Measurements from ENCODE around the gene LPCAT1. TPM values are rescaled to one million over a fixed set of nuclear protein-coding genes. Genes with fewer than 3 reads are reported as not detected.

LPCAT1 gene
- total and polyA plus RNA-seq, 3 donors from 2014 or later, result 21.1 to 27.1 (median 23.9) TPM

DNA sequence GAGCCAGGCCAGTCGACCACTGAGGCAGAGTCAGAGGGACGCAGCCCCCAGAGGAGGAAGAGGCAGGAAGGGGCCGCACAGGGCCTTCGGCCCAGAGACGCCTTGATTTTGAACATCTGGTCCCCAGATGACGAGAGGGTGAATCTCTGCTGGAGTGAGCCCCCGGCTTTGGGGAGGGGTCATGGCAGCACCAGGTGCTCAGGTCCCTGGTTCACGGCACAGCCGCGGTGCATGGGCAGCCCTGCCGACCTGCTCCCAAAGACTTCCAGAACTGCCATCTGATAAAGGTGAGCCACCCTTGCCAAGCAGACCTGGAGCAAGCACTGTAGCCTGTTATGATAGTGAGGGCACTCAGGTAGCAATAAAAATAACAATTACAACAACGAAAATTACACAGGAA lies 29.8 kb downstream of the LPCAT1 start:
- H3K4me3 ChIP-seq, result no peak overlapping the region
- intact Hi-C loops (cut with DNase I; ENCODE audit: low total_unique reads), result no loop called here
- TF ChIP-seq, protein P1, sequence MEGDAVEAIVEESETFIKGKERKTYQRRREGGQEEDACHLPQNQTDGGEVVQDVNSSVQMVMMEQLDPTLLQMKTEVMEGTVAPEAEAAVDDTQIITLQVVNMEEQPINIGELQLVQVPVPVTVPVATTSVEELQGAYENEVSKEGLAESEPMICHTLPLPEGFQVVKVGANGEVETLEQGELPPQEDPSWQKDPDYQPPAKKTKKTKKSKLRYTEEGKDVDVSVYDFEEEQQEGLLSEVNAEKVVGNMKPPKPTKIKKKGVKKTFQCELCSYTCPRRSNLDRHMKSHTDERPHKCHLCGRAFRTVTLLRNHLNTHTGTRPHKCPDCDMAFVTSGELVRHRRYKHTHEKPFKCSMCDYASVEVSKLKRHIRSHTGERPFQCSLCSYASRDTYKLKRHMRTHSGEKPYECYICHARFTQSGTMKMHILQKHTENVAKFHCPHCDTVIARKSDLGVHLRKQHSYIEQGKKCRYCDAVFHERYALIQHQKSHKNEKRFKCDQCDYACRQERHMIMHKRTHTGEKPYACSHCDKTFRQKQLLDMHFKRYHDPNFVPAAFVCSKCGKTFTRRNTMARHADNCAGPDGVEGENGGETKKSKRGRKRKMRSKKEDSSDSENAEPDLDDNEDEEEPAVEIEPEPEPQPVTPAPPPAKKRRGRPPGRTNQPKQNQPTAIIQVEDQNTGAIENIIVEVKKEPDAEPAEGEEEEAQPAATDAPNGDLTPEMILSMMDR (IDR thresholded peaks at IDR 0.05), result no peak
- no peak for TF ChIP-seq POLR2A (IDR thresholded peaks at IDR 0.05)
- H3K4me1 ChIP-seq, result no peaks in the 10 kb centered on the region
- no peaks in the 10 kb centered on the region for H3K36me3 ChIP-seq (ENCODE audit: low read depth, missing control alignments)
- no peaks in the 10 kb centered on the region for H3K27me3 ChIP-seq
- no peak overlapping the region for H3K27ac ChIP-seq
- 85 to 87% methylated on average over 9 to 12 of the region's 12 CpGs for WGBS, 2 donors
- DNase-seq, result no peak
- H3K9me3 ChIP-seq, result no peaks in the 10 kb centered on the region

DNA sequence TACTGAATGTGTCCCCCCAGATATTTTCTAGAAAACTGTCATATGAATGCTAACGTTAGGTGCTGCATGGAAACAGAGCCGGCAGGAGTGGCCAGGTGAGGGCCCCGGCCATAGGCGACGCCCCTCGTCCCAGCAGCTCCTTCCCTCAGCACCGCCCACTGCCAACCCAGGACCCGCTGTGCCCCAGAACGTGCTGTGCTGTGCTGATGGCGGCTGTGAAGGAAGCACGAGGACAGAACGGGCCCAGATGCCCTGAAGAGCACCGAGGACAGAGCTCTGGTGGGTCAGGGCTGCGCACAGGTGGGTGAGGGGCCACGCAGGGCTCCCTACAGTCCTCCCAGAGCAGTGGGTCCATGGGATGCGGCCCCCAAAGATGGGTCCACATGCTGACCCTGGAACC lies 30.3 kb downstream of the LPCAT1 start:
- intact Hi-C loops (cut with DNase I; ENCODE audit: low total_unique reads), result no loop called here
- no peaks in the 10 kb centered on the region for H3K36me3 ChIP-seq (ENCODE audit: low read depth, missing control alignments)

DNA sequence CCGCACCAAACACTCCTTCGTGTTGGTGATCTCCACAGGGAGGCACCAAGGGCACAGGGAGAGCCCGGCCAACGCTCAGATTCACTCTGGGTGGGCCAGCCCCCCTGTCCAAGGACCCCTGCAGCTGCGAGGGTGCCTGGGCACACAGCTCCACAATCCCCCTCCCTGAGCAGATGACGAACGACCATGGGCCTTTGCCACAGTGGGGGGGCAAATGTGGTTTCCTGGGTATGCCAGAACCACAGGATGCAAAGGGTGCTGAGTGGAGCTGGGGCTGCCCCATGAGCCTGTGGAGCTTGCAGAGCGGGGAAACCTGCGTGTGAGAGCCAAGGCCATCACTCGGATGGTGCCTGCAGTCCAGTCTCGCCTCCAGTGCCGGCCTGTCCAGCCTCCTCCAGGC lies 31.0 kb downstream of the LPCAT1 start:
- TF ChIP-seq POLR2A (IDR thresholded peaks at IDR 0.05), result no peak
- TF ChIP-seq, protein P1 (IDR thresholded peaks at IDR 0.05), result no peak
- H3K4me1 ChIP-seq, result no peaks in the 10 kb centered on the region
- H3K27ac ChIP-seq, result no peak overlapping the region
- H3K9me3 ChIP-seq, result no peaks in the 10 kb centered on the region
- no peaks in the 10 kb centered on the region for H3K27me3 ChIP-seq
- DNase-seq, result no peak
- intact Hi-C loops (cut with DNase I; ENCODE audit: low total_unique reads), result no loop called here
- H3K36me3 ChIP-seq (ENCODE audit: low read depth, missing control alignments), result no peaks in the 10 kb centered on the region
- no peak overlapping the region for H3K4me3 ChIP-seq
- WGBS, 2 donors, result 67 to 85% methylated on average over 5 to 12 of the region's 12 CpGs

More for the DNA sequence above, 30.3 kb downstream of the LPCAT1 start:
- no peaks in the 10 kb centered on the region for H3K9me3 ChIP-seq
- H3K27me3 ChIP-seq, result no peaks in the 10 kb centered on the region
- no peak for TF ChIP-seq POLR2A (IDR thresholded peaks at IDR 0.05)
- TF ChIP-seq, protein P1 (IDR thresholded peaks at IDR 0.05), result no peak
- DNase-seq, result no peak
- H3K4me1 ChIP-seq, result no peaks in the 10 kb centered on the region
- H3K4me3 ChIP-seq, result no peak overlapping the region
- WGBS, 2 donors, result 95 to 100% methylated on average over 4 to 16 of the region's 16 CpGs
- H3K27ac ChIP-seq, result no peak overlapping the region

DNA sequence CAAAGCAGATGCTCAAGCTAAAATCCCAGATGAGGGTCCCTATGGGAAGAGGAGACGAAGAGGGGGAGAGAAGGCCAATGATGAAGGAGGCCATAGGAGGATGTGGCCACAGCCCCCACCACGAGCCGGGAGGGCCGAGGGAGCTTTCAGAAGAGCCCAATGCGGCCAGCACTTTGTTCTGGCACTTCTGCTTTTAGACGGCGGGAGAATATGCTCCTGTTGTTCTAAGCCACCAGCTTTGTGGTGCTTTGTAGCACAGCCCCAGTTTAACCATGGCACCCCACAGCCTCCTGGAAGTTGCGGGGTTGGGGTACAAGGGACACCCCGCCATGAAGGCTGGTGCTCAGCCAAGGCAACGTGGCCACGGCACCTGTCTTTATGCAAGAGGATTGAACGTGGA lies 33.4 kb downstream of the LPCAT1 start:
- WGBS, 2 donors, result 83 to 87% methylated on average over 12 of the region's 12 CpGs
- H3K27me3 ChIP-seq, result no peaks in the 10 kb centered on the region
- no peaks in the 10 kb centered on the region for H3K9me3 ChIP-seq
- no peak overlapping the region for H3K4me3 ChIP-seq
- no peak for DNase-seq
- H3K4me1 ChIP-seq, result no peaks in the 10 kb centered on the region
- no peak for TF ChIP-seq POLR2A (IDR thresholded peaks at IDR 0.05)
- TF ChIP-seq, protein P1 (IDR thresholded peaks at IDR 0.05), result no peak
- intact Hi-C loops (cut with DNase I; ENCODE audit: low total_unique reads), result no loop called here
- no peak overlapping the region for H3K27ac ChIP-seq
- no peaks in the 10 kb centered on the region for H3K36me3 ChIP-seq (ENCODE audit: low read depth, missing control alignments)

DNA sequence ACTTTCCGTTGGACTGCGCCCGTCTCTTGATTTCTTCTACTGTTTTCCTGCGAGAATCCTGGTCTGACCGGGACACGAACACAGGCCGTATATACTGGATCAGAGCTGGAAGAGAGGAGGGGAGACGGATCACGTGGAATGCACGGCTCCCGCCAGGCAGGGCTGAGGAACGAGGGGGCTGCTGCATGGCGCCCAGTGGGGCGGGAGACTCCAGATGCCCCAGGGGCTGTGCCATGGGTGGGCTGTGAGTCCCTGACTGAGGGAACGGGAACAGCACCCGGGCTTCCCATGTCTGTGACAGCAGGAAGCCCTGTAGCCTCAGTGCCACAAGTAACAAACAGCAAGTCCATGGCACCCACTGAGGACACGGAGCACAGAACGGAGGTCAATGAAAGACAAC lies 34.0 kb downstream of the LPCAT1 start:
- DNase-seq, result no peak
- no peak overlapping the region for H3K27ac ChIP-seq
- H3K4me1 ChIP-seq, result no peaks in the 10 kb centered on the region
- no peaks in the 10 kb centered on the region for H3K9me3 ChIP-seq
- no peaks in the 10 kb centered on the region for H3K36me3 ChIP-seq (ENCODE audit: low read depth, missing control alignments)
- intact Hi-C loops (cut with DNase I; ENCODE audit: low total_unique reads), result no loop called here
- H3K4me3 ChIP-seq, result no peak overlapping the region
- WGBS, 2 donors, result 91 to 95% methylated on average over 18 of the region's 18 CpGs
- H3K27me3 ChIP-seq, result no peaks in the 10 kb centered on the region
- no peak for TF ChIP-seq POLR2A (IDR thresholded peaks at IDR 0.05)
- TF ChIP-seq, protein P1 (IDR thresholded peaks at IDR 0.05), result no peak

Measured in testis (tissue), 3 donors.